Esophagus muscularis mucosa (tissue), 4 donors: ENCODE data around the gene KIAA0825. TPM values are rescaled to one million over a fixed set of nuclear protein-coding genes. Genes with fewer than 3 reads are reported as not detected.

Experiments used
- DNase-seq: peaks from one replicate; pipeline ENCODE4 v3.0.0-alpha.2; 2017; ENCODE audit errors: extremely low spot score
- H3K27ac ChIP-seq, 4 donors: fragments of 200-600 bp; sonication (generic); replicated peaks in 1 of 4; 1 replicate in 3 of 4; 2 replicates in 1 of 4; pipeline ENCODE4 v1.5.1; 2016 to 2019; ENCODE audit warnings: mild to moderate bottlenecking in 1 of 4
- H3K27me3 ChIP-seq, 4 donors: fragments of 200-600 bp; sonication (generic); one replicate each; pipeline versions ENCODE4 v1.5.1 to v1.6.0; 2016 to 2019
- H3K36me3 ChIP-seq, 4 donors: fragments of 200-600 bp; sonication (generic); one replicate each; pipeline ENCODE4 v1.5.1; 2016 to 2019
- H3K4me1 ChIP-seq, 4 donors: fragments of 200-600 bp; sonication (generic); one replicate each; pipeline ENCODE4 v1.5.1; 2016 to 2019
- H3K4me3 ChIP-seq, 4 donors: fragments of 200-600 bp; sonication (generic); 1 replicate in 2 of 4; 2 replicates in 2 of 4; pipeline ENCODE4 v1.5.1; 2016 to 2019; ENCODE audit warnings: mild to moderate bottlenecking in 4 of 4, moderate library complexity in 1 of 4
- H3K9me3 ChIP-seq, 4 donors: fragments of 200-600 bp; sonication (generic); 1 replicate in 3 of 4; 2 replicates in 1 of 4; pipeline ENCODE4 v1.5.1; 2016 to 2019
- EP300 ChIP-seq: sonication (generic); formaldehyde crosslinking; IDR thresholded peaks from one replicate; pipeline ENCODE4 v1.6.1; 2017; ENCODE audit warnings: antibody characterized with exemption
- POLR2A ChIP-seq: fragments of 450-650 bp; IDR thresholded peaks from one replicate; pipeline ENCODE4 v1.6.1; 2017; ENCODE audit warnings: antibody characterized with exemption, moderate library complexity, mild to moderate bottlenecking, low read depth
- POLR2AphosphoS5 ChIP-seq, 2 donors: sonication (generic); formaldehyde crosslinking; IDR thresholded peaks; one replicate each; pipeline ENCODE4 v1.6.1; 2017; ENCODE audit warnings: antibody characterized with exemption in 2 of 2
- WGBS: methylation state at CpG from one replicate; pipeline ENCODE4 v1.1.5; 2018; 5-methylcytosine and 5-hydroxymethylcytosine counted together
- intact Hi-C: fragments of 100-400 bp; cut with DNase I; formaldehyde crosslinking; loops from one replicate; pipeline ENCODE4 v1.15.1; 2023
- total RNA-seq, 4 donors: library from RNA; depleted of rRNA; stranded (reverse); fragments of >200 nt; gene quantifications; one replicate each; pipeline versions ENCODE4 v1.1.0 to v1.2.1, GENCODE V29; 2016
- TF ChIP-seq, protein P1 (sequence below), 3 experiments: fragments of 200-600 bp in 2 of 3; fragments of 450-650 bp in 1 of 3; sonication (generic) in 2 of 3; IDR thresholded peaks; one replicate each; pipeline ENCODE4 v1.5.1; 2017 to 2019; ENCODE audit warnings: antibody characterized with exemption in 3 of 3, mild to moderate bottlenecking in 2 of 3, moderate library complexity in 1 of 3

The KIAA0825 gene
- total RNA-seq, 4 donors from 2014 or later, result 2.3 to 4.2 (median 2.9) TPM

DNA sequence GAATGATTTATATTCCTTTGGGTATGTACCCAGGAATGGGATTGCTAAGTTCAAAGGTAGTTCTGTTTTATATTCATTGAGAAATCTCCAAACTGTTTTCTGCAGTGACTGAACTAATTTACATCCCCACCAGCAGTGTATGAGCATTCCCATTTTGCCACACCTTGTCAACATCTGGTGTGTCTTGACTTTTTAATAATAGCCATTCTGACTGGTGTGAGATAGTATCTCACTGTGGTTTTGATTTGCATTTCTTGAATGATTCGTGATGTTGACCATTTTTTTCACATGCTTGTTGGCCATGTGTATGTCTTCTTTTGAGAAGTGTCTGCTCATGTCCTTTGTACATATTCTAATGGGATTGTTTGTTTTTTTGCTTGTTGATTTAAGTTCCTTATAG, 421.5 kb downstream of the KIAA0825 start:
- no peaks in the 10 kb centered on the region for H3K27me3 ChIP-seq
- no peak overlapping the region for H3K27ac ChIP-seq
- DNase-seq, result no peak
- H3K36me3 ChIP-seq, result no peaks in the 10 kb centered on the region
- H3K4me3 ChIP-seq, result no peak overlapping the region
- no peaks in the 10 kb centered on the region for H3K9me3 ChIP-seq
- TF ChIP-seq EP300 (no peak), POLR2A (no peak), POLR2AphosphoS5 (IDR thresholded peaks at IDR 0.05) (no peak)
- TF ChIP-seq, protein P1, sequence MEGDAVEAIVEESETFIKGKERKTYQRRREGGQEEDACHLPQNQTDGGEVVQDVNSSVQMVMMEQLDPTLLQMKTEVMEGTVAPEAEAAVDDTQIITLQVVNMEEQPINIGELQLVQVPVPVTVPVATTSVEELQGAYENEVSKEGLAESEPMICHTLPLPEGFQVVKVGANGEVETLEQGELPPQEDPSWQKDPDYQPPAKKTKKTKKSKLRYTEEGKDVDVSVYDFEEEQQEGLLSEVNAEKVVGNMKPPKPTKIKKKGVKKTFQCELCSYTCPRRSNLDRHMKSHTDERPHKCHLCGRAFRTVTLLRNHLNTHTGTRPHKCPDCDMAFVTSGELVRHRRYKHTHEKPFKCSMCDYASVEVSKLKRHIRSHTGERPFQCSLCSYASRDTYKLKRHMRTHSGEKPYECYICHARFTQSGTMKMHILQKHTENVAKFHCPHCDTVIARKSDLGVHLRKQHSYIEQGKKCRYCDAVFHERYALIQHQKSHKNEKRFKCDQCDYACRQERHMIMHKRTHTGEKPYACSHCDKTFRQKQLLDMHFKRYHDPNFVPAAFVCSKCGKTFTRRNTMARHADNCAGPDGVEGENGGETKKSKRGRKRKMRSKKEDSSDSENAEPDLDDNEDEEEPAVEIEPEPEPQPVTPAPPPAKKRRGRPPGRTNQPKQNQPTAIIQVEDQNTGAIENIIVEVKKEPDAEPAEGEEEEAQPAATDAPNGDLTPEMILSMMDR (IDR thresholded peaks at IDR 0.05), result no peak
- no peaks in the 10 kb centered on the region for H3K4me1 ChIP-seq
- intact Hi-C loops, result no loop called here
- WGBS, result 94% methylated on average over 1 of the region's 1 CpG

DNA sequence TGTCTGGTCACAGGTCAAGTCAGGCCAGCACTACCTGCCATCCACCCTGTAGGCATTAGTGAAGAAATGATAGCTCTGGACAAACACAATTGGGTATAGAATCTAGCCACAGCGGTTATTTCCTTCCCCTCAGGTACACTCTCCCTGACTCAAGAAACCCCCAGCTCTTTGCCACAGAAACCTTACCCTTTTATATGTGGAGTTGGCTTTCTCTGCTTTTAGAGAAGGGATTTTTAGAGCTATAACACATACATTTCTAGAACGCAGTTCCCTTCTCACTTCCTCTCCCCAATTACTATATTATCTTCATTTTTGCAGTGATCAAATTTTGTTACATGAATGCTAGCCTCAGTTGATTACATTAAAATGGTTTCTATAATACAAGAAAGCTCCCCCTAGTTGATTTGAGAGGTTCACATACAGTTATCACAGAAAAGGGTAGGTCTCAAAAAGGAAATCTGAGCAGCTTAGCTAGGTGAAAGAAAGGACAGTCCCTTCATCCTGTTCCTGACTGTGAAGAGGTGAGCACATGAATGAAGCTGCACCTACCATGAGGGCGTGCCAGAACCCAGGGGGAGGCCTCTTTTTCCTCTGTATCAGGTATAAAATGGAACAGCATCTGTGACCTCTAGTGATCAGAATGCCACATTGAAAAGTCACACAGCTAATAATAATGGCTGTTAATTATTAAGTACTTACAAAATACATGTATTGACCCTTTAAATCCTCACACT, 425.6 kb downstream of the KIAA0825 start:
- no peak for DNase-seq
- intact Hi-C loops, result no loop called here
- TF ChIP-seq POLR2A (no peak), EP300 (no peak), POLR2AphosphoS5 (IDR thresholded peaks at IDR 0.05) (no peak)
- TF ChIP-seq, protein P1 (IDR thresholded peaks at IDR 0.05), result no peak
- H3K4me1 ChIP-seq, result no peaks in the 10 kb centered on the region
- no peak overlapping the region for H3K4me3 ChIP-seq
- no peaks in the 10 kb centered on the region for H3K9me3 ChIP-seq
- 91% methylated on average over 3 of the region's 3 CpGs for WGBS
- H3K27me3 ChIP-seq, result no peaks in the 10 kb centered on the region
- H3K36me3 ChIP-seq, result no peaks in the 10 kb centered on the region
- H3K27ac ChIP-seq, result no peak overlapping the region

DNA sequence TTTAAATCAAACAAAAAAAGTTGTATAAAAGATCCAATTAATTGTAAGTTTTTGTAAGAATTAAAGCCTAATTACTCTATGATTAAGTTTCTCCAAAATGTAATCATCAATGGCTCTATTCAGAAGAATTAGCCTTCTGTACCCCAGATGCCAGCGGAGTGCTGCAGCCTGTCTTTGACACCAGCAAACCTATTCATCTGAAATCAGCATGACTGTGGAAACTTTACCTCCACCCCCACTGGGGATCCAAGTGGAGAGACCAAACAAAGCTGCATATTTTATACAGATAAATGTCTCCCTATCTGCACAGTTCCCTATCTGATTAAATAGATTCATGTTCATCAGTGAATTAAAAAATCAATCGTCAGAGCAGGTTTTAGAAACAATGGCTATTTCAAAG, 426.8 kb downstream of the KIAA0825 start:
- Histone ChIP-seq H3K4me1 (no peaks in the 10 kb centered on the region), H3K36me3 (no peaks in the 10 kb centered on the region), H3K4me3 (no peak overlapping the region), H3K9me3 (no peaks in the 10 kb centered on the region), H3K27me3 (no peaks in the 10 kb centered on the region), H3K27ac (no peak overlapping the region)
- intact Hi-C loops, result no loop called here
- DNase-seq, result no peak
- TF ChIP-seq POLR2A (no peak), EP300 (no peak), POLR2AphosphoS5 (IDR thresholded peaks at IDR 0.05) (no peak)
- TF ChIP-seq, protein P1 (IDR thresholded peaks at IDR 0.05), result no peak
- 85% methylated on average over 2 of the region's 2 CpGs for WGBS

DNA sequence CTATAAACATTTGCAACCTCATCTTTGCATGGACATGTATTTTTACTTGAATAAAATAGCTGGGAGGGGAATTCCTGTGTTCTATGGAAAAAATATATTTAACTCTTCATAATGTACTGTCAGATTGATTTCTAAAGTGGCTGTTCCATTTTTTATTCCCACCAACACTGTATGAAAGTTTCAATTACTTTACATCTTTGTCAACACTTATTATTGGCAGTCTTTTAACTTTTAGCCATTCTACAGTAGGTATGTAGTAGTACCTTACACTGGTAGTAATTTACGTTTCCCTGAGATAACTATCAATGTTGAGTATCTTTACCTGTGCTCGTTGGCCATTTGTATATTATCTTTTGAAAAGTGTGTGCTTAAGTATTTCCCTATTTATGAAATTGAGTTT, 429.7 kb downstream of the KIAA0825 start:
- no peaks in the 10 kb centered on the region for H3K27me3 ChIP-seq
- 78% methylated on average over 2 of the region's 2 CpGs for WGBS
- no peaks in the 10 kb centered on the region for H3K9me3 ChIP-seq
- TF ChIP-seq POLR2AphosphoS5 (IDR thresholded peaks at IDR 0.05) (no peak), POLR2A (no peak), EP300 (no peak)
- TF ChIP-seq, protein P1 (IDR thresholded peaks at IDR 0.05), result no peak
- H3K4me3 ChIP-seq, result no peak overlapping the region
- DNase-seq, result no peak
- no peaks in the 10 kb centered on the region for H3K36me3 ChIP-seq
- H3K27ac ChIP-seq, result no peak overlapping the region
- H3K4me1 ChIP-seq, result no peaks in the 10 kb centered on the region
- intact Hi-C loops, result no loop called here

DNA sequence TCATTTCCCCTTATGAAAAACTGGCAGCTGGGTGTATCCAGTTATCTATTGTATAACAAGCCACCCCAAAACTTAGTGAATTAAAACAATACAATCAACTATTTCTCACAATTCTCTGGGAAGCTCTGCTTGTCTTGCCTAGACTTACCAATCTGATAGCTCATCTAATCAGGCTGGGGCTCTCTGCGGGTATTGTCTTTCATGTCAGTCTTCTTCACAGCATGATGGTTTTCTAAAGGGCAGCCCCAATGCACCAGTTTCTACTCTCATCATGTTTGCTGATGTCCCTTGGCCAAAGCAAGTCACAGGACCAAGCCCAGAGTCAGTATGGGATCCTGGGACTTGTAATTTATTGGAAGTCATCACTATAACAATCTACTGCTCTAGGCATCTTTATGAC, 433.5 kb downstream of the KIAA0825 start:
- Histone ChIP-seq H3K9me3 (no peaks in the 10 kb centered on the region), H3K36me3 (no peaks in the 10 kb centered on the region), H3K4me3 (no peak overlapping the region), H3K27ac (no peak overlapping the region), H3K4me1 (no peaks in the 10 kb centered on the region), H3K27me3 (no peaks in the 10 kb centered on the region)
- no peak for TF ChIP-seq POLR2A
- TF ChIP-seq POLR2AphosphoS5 (IDR thresholded peaks at IDR 0.05), result no peak
- TF ChIP-seq, protein P1 (IDR thresholded peaks at IDR 0.05), result no peak
- TF ChIP-seq EP300, result no peak
- 94% methylated on average over 1 of the region's 1 CpG for WGBS
- DNase-seq, result no peak
- intact Hi-C loops, result no loop called here
